ENCODE measurements around the gene WRAP73.

The WRAP73 gene

DNA sequence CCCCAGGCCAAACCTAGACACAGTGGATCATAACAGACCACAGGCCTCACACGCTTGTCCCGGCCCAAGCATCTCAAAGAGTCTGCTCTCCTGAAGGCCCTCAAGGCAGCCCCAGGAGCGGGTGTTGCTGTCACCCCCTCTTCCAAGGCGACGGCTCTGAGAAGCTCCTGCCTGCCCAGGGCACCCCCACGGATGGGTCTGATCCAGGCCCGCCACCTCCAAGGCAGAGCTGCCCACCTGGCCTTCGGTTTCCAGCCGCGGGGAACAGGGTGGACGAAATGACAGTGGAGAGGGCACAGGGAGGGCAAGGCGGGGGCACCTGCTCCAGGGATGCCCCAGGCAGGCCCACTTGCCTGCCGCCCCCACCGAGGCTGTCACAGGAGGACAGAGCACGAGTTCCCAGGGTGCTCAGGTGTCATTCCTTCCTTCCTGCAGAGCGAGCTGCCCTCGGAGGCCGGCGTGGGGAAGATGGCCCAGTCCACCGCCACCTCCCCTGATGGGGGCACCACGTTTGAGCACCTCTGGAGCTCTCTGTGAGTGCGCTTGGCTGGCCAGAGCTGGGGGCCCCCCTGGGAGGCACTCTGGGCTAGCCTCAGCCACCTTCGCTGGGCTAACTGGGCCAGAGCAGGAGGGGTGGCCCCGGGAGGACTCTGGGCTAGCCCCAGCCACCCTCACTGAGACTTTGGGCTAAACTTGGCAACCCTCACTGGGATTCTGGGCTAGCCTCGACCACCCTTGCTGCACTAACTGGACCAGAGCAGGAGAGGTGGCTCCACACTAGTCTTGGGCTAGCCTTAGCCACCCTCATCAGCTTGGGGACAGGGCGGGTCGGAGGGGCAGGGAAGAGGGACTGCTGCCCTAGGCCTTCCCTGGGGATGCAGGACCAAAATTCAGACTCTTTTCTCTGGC lies 32.2 kb upstream of the WRAP73 start:
- DNase-seq, result no peak

DNA sequence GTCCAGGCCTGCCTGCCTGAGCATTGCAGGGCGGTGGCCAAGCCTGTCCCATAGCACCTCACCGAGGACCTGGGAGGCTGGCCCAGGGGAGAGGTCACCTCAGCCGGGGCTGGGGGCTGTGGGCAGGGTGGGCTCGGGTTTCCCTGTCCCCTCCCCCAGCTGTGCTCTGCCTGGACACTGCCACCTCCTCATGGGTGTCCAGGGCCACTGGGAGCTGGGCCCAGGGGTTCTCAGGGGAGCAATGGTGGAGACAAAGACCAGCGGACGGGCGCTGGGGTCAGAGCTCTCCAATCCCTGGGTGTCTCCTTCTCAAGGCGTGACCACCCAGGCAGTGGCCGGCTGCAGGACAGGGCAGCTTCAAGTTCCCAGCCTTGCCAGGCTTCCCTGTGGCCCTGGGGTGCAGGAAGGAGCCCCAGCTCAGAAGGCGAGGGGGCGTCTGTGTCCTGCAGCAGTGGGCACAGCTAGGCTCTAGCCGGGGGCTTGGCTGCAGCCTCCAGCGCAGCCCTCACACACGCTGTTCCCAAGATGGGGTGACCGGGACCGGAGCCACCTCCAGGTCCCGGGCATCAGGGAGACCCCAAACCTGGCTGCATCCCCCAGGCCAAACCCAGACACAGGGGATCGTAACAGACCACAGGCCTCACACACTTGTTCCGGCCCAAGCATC lies 31.5 kb upstream of the WRAP73 start:
- DNase-seq, result no peak

DNA sequence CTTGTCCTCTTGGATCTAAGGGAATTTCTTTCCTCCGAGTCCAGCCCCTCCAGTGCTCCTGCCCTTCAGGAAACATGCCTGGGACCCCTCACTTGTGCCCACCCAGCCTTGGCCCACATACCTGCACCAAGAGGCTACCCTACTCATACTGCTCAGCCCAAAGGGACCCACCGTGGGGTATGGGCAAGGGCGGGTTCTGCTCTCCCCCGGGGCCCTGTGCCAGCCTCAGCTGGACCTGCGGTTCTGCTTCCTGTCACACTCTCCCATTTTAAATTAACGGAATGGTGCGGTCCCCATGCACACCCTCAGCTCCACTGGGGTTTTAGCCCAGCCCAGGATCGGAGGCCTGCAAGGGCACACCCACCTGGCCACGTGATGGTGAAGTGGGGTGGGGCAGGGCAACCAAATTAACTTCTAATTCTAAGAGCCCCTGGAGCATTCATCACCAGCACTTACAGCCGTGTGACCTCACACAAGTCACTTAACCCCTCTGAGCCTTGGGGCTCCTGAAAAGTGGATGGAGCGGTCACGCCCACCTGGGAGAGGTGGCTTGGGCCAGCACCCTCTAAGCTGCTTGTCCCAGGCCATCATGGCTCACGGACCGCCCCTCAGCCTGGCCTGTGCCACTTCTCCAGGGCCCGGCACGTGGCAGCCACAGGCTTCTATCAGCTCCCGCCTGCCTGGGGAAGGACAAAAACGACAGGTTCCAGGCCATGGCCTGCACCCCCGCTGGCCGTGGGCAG lies 30.8 kb upstream of the WRAP73 start:
- DNase-seq, result no peak

DNA sequence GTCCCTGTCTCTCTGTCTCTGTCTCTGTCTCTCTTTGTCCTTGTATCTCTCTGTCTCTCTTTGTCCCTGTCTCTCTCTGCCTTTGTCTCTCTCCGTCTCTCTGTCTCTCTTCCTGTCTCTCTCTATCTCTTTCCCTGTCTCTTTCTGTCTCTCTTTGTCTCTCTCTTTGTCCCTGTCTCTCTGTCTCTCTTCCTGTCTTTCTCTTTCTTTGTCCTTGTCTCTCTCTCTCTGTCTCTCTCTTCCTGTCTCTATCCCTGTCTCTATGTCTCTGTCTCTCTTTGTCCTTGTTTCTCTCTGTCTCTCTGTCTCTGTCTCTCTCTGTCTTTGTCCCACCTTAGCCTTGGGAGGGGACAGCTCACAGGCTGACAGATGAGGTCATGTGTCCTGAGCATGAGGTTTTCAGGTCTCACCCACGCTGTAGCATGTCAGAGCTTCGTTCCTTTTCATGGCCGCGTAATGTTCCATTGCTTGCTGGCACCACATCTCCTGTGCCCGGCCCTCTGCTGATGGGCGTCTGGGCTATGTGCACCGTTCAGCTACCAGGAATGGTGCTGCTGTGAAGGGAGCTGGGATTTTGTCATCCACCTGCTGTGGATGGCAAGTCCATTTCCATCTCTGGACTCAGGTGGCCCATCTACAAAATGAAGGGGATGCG lies 30.0 kb upstream of the WRAP73 start:
- DNase-seq, result no peak

DNA sequence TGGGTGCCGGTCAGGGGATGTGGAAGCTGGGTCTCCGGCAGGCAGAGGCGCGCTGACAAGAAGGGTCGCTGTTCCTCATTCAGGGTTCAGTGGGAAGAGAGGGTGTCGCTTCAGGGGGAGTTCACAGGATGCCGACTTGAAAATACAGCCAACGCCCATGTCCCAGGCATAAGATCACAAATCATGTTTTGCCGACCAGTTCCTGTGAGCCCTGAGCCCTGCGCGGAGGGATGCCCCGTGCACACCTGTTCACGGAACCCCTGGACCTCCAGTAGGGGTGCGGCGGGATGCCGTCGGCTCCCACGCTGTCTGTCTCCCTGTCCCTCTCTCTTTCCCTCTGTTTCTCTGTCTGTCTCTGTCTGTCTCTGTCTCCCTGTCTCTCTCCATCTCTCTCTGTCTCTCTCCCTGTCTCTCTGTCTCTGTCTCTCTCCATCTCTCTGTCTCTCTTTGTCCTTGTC lies 29.2 kb upstream of the WRAP73 start:
- no peak for DNase-seq

DNA sequence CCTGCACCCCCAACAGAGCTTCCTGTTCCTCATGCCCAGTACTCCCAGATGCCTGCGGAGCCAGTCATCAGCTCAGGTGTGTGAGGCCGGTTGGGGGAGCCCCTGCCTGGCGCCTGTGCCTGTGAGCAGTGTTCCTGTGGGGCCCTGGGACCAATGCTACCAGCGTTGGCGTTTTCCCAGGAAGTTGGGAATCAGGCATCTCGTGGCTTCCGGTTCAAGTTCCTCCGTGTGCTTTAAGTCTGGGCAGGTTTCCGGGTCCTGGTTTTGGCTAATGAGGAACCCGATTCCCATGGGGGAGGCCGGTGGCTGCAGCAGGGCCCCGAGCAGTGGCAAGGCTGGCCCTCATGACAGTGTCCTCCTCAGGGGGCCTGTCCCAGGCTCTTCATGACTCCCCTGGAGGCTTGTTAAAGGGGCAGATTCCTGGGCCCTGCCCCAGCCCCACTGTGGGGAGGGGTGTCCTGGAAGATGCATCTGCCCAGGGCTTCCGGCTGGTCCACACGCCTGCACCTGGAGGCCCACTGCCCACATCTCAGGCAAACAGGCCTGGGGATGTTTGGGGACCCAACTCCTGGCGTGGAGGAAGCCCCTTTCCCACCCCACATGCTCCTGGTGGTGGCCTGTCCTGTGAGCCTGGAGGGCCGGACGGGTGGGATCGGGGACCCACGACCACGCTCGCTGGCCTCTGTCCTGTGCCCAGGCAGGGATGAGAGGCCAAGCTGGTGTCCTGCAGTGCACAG lies 28.6 kb upstream of the WRAP73 start:
- no peak for DNase-seq

DNA sequence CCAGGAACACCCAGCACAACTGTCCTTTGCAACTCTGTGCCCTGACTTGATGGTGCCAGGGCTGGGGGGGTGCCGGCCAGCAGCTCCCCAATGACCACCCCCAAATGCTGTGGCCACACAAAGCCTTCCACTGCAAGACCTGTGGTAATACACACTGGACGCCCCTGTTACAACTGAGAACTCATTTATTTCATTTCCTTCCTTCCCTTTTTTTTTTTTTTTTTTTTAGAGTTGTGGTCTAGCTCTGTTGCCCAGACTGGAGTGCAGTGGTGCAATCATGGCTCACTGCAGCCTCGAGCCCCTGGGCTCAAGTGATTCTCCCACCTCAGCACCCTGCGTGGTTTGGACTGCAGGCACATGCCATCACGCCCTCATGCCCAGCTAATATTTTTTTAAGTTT lies 27.6 kb upstream of the WRAP73 start:
- no peak for DNase-seq

DNA sequence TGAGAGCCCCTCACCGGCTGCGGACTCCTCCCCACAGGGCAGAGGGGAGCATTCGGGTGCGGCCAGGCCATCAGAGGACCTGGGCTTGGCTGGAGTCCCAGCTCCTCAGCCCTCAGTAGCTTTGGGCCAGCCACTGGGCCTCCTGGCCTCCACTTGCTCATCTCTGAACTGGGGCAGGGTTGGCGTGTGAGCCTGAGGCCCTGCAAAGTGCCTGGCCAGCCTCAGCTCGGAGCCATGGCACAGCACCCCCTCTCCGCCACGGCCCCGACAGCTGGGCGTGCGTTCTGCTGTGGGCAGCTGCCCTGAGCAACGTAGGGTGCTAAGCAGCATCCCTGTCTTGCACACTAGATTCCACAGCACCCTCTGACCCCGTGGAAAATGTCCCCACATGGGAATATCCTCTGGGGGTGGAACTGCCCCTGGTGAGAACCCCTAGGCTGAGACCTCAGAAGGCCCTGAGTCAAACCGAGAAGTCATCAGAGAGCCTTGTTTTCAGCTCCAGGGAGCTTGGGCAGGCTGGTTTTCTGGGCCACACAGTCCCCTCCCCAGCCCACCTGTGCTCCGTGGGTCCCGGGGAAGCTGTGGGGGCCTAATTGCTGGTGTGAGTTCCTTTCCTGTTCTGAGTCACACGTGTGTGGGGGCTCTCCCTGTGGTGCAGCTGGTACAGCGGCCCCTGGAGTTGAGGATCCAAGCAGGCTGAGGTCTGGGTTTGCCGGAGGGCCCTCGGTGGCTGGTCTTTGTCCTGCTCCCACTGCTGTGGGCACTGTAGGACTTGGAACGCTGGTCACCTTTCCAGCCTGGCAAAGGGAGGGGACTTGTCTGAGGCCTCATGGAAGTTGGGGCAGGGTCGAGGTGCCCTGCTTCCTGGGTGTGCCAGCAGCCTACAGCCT lies 26.9 kb upstream of the WRAP73 start:
- DNase-seq, result no peak

DNA sequence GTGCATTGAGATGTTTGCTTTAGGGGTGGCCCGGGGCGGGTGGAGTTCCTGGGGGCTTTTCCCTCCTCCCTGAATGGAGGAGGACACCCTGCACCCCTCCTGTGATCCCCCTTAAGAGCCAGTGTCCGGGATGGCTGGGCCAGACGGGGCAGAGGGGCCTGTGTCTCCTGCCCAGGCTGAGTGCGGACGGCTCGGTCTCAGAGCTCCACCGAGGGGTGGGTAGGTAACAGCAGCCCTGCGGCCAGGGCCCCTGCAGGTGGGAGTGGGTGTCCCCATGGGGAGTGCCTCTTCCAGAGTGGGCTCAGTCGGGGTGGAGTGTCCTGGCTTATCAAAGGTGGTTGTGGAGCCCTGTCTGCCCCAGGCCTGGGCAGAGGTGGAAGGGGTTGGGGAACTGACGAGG lies 25.5 kb upstream of the WRAP73 start:
- no peak for DNase-seq

DNA sequence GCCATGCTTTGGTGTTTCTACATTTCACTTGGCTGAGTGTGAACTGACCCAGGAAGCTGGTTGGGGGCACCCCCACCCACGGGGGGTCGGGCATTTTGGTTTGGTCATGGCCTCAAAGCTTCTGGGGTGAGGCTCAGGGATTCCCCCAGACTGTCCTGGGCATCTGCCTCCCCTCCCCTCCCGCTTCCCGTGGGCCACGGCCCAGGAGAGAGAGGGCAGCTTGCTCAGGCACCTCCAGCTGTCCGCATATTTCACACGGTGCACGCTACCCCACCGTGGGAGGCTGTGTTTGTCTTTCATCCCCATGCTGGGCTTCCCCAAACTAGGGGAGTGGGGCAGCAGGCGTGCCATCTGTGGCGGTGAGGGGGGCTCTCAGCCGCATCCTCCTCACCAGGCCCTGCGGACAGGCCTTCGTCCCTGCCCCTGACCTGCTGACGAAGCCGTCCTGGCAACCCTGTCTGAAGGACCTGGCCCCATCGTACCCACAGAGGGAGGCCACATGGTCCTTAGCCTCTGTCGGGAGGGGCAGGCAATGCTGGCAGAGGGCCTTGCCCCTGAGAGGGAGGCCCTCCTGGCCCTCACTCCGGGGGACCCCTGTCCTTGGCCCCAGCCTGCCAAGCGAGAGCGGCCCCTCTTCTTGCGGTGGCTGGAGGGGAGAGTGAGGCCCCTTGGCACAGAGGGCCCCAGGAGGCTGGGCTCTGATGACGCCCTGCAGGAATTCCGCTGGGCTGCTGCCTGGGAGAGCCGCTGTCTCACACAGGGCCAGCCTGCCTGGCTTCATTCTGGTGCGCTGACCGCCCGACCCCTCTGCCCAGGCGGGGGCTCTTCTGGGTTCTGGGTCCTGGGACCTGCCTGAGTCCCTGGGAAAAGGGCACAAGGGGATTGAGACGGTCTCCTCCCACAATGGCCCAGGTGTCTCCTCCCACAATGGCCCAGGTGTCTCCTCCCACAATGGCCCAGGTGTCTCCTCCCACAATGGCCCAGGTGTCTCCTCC lies 24.5 kb upstream of the WRAP73 start:
- no peak for DNase-seq

DNA sequence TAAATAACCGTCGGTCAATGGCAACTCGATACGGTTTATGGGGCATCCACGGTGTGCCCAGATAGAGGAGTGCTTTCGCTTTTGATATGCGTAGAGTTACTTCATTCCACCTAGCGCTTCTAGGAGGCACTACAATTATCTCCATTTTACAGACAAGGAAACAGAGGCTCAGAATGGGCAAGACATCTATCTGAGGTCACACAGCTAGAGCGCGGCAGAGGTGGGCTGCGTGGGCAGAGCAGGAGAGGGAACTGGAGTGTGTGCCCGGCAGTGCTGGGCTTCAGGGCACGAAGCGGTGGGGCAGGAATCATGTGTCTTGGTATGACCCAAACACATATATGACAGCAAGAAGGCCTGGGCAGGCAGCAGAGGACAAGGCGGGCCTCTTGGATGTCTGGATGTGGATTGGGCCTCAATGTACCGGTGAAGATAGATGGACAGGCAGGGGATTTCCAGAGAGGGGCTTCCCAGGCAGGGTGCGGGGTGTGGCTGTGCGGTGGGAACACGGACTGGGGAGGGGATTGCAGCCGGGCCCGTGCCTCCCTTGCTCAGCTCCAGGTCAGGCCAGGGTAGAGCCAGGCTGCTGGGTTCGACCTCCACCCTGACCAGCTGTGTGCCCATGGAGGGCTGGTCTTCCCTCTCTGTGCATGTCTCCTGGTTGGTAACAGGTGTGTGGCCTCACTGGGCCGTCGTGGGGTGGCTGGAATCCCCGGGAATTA lies 23.6 kb upstream of the WRAP73 start:
- no peak for DNase-seq

DNA sequence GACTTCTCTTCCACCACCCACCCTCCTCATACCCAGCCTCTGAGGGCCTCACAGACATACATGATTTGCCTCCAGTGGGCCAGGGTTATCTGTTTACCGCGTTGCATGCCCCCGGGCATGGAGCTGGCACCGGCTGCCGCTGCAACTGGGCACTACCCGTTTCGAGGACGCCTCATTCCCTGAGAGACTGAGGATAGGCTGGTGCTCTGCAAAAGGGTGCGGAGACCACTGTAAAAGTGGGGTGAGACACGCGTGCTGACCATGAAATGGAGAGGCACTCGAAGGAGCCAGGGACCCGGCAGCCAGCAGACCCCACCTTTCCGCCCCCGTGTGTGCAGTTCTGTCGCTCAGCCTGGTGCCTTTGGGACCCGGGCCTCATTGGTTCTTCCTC lies 23.1 kb upstream of the WRAP73 start:
- DNase-seq, result no peak

DNA sequence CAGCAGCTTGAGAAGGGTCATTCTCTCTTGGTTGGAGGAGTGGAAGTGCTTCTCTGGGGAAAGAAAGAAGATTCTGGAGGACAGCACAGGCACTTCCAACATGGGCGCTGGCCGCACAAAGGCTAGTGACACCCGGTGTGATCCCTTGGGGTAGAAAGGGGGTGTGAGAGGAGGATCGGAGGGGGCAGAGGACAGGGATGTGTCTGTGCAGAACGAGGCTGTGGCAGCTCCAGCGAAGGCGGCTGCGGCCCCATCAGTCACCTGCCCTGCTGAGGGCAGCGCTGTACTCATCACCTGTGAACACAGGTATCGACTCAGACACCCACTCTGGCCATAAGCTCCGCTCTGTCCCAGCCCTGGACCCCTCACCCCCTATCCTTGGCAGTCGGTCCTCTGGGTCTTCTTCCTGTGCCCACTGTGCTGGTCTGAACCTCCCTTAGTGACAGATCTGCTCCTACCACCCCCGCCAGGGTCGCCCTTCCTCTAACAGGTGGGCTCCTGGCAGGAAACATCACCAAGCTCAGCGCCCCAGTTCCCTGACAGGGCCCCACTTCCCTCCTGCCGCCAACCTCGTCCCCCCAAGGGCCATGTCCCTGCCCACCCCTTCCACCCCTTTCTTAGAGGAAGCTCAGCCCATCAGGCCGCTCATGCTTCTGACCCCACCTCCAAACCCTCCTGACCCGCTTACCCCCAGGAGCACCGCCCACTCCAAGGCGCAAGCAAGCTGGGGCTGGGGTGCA lies 22.5 kb upstream of the WRAP73 start:
- DNase-seq, result no peak

DNA sequence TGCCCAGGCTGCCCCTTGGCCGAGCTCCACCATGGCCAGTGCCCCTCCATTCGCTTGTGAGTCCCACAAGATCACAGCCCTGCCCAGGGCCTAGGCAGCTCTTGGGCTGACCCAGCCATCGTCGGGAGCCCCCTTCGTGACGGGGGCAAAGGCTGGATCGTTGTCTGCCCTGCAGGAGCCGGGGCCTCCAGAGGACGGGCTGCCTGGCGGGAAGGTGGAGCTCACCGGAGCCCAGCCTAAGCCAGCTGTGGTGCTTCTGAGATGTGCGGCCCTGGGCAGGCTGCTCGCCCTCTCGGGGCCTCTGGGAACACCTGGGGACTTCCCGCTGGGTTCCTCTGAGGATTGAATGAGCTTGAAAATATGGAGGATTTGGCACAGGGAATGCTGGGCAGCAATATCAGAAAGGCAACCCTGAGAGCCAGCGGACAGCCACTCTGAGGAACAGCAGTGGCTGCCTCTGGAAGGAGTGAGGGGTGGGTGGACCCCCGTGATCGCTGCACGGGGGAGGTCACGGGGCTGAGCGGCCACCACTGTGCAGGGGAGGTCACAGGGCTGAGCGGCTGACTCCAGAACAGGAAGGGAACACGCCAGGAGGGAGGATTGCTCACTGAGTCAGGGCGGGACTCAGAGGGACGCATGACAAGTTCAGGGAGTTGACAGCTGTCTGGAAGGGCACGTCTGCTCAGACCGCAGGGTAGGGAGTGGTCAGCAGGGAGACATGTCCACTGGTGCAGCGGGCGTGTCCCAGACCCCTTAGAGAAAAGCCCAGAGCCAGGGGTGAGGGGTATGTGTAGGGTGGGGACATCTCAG lies 21.7 kb upstream of the WRAP73 start:
- no peak for DNase-seq

DNA sequence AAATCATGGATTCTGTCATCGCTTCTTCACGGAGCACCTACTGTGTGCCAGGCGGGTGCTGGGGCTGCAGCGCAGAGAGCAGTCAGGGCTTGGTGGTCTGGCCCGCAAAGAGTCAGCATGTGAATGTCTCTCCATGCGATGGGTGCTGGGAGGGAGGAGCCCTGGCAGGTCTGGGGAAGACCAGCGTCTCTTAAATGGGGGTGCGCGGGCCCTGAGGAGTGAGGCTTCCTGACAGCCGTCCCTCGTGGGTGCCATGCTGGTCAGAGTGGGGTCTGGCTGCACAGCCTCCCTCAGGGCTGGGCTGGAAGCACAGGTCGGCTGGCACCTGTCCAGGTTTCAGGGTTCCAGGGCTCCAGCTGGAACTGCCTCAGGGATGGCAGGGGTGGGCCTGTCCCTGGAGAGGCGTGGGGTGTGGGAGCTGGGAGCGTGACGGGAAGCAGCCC lies 20.9 kb upstream of the WRAP73 start:
- DNase-seq, result no peak

DNA sequence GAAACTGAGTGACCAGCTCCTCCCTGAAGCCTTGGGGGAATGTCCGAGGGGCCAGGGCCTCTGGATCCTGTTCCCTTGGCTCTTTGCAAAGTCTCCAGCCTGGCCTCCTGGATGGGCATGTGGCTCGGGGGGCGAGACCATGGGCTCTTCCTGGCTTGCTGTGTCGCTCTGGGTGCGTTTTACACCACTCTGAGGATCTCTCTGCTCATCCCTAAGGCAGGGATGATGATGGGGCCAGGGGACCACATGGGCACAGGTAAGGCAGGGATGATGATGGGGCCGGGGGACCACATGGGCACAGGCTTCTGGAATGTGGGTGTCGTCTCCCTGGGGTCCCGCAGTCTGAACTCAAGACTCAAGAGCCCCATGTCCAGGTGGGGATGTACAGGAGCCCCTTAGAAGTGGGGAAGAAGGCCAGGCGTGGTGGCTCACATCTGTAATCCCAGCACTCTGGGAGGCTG lies 20.1 kb upstream of the WRAP73 start:
- no peak for DNase-seq
